Measurements from ENCODE around the gene TEX10.
"Not testable (repeated sequence)": the region's sequence is repeated elsewhere in the genome, so short reads cannot be mapped to it uniquely, and the experiment has no call there.

TEX10 gene

DNA sequence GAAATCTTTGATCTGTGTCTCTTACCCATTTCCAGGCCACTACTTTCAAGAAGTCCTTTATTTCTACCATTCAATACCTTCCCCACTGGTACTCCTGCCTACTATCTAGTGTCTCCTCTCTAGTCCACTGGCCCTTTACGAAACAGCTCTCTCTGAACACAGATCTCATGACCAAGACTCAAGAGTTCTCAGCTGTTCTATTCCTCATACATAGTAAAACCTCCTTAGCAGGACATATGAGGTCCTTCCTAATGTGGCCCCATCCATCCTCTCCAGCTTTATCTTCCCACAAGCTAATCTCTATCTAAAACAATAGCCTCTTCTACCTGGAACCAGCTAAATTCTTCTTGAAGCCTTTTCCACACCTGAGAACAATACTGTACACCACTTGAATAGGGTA lies 2.6 kb downstream of the TEX10 start:
- no peak for DNase-seq (ENCODE audit: low read depth, low spot score)

DNA sequence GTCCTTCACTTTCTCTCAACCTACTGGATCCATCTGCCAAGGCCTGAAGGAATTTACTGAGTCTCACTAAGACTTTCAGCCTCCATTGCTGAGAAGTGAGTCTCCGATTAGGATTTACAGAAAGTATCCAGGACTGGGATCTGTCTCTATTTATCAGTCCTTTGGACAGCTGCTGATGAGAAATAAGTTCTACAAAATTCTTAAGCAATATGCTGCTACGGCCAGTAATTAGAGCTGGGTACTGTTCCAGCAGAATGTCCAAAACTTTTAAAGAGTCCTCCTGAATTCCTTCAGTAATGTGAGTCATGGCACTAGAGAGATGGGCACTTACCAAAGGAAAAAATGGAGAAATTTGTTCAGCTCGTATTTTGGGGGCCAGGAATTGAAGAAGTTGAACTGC lies 5.9 kb downstream of the TEX10 start:
- DNase-seq (ENCODE audit: low read depth, low spot score), result no peak

DNA sequence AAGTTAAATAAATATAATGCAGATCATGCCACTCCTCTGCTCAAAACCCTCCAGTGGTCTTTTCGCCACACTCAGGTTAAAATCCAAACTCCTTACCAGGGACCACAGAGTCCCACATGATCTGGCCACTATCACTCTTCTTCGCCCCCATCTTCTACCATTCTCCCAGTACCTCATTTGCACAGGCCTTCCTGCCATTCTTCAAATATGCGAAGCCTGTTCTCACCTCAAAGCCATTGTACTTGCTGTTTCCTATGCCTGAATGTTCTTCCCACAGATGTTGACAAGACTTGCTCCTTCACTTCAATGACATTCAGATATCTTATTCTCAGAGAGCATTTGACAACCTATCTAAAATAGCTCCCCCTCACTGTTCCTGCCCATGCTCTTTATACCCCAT lies 10.9 kb downstream of the TEX10 start:
- no peak for DNase-seq (ENCODE audit: low read depth, low spot score)

GRCh38 chr9:100340224-100340623 lies 12.5 kb downstream of the TEX10 start:
- DNase-seq (ENCODE audit: low read depth, low spot score), result no peak

DNA sequence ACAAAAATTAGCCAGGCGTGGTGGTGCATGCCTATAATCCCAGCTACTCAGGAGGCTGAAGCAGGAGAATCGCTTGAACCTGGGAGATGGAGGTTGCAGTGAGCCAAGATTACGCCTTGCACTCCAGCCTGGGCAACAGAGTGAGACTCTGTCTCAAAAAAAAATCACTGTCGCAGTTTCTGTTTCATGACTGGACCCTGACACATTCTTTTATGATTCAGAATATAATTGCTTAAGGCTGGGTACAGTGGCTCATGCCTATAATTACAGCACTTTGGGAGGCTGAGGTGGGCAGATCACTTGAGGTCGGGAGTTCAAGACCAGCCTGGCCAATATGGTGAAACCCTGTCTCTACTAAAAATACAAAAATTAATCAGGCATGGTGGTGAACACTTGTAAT lies 14.0 kb downstream of the TEX10 start:
- not testable (repeated sequence) for DNase-seq (ENCODE audit: low read depth, low spot score)

DNA sequence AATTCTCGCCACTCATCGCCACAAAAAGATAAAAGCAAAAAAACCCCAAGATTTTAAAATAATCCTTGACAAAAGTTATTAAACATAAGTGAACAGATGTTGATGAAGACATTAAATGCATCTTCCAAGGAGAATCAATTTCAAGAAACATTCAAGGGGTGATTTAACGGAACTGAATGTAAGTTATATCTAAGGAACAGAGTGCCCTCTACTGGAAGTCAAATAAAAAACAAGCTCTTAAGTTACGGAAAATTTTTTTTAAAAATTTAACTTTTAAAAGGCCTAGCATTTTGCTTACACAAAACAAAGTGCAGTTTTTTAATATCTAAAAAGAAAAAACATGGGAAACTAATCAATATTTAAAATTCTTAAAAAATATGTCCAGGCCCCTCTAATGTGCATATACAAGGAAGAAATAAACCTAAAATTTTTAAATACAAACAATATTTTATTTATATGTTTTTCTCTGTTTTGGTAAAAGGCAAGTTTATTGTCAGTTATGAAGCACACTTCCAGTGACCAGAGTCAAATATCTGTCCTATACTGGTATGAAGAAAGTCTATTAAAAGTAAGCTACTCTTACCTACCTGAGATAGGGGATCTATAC lies 28.0 kb downstream of the TEX10 start:
- no peak for DNase-seq (ENCODE audit: low read depth, low spot score)

GRCh38 chr9:100322954-100323536 lies 29.7 kb downstream of the TEX10 start:
- DNase-seq (ENCODE audit: low read depth, low spot score), result peak; percentile 33

- no peak for DNase-seq (ENCODE audit: low read depth, low spot score)
These were observed 35.0 kb downstream of the TEX10 start for GRCh38 chr9:100317706-100318105.

DNA sequence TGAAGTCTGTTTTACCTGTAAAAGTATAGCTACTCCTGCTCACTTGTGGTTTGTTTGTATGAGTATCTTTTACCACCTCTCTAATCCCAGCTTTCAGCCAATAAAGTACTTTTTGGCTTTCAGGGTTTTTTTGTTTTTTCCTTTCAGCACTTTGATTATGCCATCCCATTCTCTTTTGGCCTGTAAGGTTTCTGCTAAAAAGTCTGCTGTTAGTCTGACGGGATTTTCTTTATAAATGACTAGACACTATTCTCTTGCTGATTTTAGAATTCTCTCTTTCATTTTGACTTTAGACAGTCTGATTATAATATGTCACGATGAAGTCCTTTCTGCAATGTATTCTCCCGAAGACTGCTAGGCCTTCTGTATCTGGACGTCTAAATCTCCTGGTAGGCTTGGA lies 37.2 kb downstream of the TEX10 start:
- DNase-seq (ENCODE audit: low read depth, low spot score), result no peak

GRCh38 chr9:100309992-100310391 lies 42.8 kb downstream of the TEX10 start:
- DNase-seq (ENCODE audit: low read depth, low spot score), result no peak

DNA sequence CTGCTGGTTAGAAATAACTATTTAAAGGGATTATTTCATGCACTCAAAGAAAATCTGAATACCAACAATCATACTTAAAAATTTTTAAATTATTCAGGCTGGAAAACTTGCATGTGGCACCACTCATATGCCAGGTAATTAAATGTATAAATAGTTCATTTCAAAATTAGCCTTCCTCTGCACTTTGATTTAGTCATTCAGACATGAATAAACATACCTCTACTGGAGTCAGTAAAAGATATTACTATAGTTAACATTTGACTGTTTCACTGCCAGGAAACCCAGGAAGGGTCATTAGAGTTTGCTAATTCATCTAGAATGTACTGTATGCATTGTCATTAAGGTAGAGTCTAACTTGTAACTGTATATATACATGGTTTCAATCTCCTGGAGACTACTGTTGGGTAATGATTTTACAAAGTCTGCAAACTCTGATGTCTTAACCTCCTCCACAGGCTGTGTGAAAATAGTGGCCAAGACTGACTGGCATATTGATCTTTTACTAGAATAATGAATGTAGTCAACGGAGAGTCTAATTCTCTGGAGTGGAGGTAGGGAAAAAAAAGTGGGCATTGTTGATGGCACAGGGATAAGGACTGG lies 43.7 kb downstream of the TEX10 start:
- DNase-seq (ENCODE audit: low read depth, low spot score), result no peak

GRCh38 chr9:100307080-100307479 lies 45.7 kb downstream of the TEX10 start:
- DNase-seq (ENCODE audit: low read depth, low spot score), result no peak

GRCh38 chr9:100306283-100306682 lies 46.5 kb downstream of the TEX10 start:
- DNase-seq (ENCODE audit: low read depth, low spot score), result no peak

DNA sequence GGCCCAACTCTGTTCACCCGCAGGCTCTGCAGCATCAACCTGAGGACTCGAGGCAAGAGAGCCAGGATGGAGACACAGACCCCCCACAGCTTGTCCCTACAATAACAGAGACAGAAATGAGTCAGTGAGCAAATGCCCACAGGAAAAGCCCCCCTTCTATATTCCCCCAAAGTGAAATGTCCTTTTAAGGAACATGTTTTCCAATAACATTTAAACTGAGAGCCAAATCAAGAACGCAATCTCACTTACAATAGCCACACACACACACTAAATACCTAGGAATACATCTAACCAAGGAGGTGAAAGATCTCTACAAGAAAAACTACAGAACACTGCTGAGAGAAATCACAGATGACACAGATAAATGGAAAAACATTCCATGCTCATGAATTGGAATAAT lies 49.0 kb downstream of the TEX10 start:
- DNase-seq (ENCODE audit: low read depth, low spot score), result no peak

DNA sequence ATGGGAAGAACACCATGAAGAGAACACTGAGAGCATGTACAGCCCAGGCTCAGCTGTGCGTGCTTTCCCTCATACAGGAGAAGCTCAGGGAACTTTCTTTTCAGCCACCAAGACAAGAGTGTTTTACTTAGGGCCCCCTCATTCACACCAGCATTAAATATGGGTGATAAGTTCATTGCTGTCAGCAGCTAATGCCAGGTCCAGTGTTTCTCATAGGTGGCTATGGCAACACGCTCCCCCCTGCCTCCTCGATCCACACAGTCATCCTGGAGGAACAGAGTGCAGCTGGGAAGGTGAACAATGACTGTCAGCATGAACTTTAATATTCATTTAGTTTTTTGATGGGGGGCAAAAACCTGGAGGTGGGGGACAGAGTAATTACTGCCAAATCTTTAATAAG lies 54.4 kb downstream of the TEX10 start:
- DNase-seq (ENCODE audit: low read depth, low spot score), result no peak

DNA sequence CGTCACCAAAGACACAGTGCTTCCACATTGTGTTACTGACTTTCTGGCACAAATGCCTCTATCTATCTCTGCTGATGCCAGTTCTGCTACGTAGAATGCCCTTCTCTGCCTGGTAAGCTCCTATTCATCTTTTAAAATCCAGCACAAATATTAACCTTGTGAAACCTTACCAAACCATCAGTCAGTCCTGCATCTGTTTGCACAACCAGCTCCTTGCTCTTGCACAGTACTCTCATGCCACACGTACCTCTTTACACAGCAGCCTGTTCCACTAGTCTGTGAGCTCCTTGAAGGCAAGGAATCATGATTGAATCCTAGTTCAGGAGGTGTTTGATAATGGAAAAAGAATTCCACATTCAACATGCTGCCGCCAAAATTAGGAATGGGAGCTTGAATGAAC lies 56.3 kb downstream of the TEX10 start:
- DNase-seq (ENCODE audit: low read depth, low spot score), result no peak

GRCh38 chr9:100295240-100295639 lies 57.5 kb downstream of the TEX10 start:
- no peak for DNase-seq (ENCODE audit: low read depth, low spot score)

GRCh38 chr9:100294806-100295205 lies 57.9 kb downstream of the TEX10 start:
- no peak for DNase-seq (ENCODE audit: low read depth, low spot score)

DNA sequence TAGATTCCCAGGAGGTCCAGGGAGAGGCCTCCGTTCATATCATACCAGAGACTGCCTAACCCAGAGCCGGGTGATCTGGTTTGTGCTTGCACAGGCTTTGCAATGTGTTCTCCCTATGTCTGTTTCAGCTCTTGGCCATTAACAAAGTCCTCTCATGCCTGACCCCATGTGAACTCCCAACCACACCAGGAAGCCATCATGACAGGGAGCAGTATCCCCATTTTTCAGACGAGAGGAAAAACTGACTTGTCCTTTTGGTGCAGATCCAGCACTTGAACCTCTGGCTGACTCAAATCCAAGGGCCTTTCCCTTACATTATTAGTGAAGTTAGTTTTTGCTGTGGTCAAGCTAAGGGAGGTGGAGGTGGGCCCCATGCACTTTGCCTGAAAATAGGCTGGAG lies 58.4 kb downstream of the TEX10 start:
- no peak for DNase-seq (ENCODE audit: low read depth, low spot score)

- DNase-seq (ENCODE audit: low read depth, low spot score), result no peak
These were observed 60.3 kb downstream of the TEX10 start for GRCh38 chr9:100292414-100292813.

- no peak for DNase-seq (ENCODE audit: low read depth, low spot score)
These were observed 62.0 kb downstream of the TEX10 start for GRCh38 chr9:100290714-100291113.

GRCh38 chr9:100287186-100287585 lies 65.6 kb downstream of the TEX10 start:
- no peak for DNase-seq (ENCODE audit: low read depth, low spot score)

DNA sequence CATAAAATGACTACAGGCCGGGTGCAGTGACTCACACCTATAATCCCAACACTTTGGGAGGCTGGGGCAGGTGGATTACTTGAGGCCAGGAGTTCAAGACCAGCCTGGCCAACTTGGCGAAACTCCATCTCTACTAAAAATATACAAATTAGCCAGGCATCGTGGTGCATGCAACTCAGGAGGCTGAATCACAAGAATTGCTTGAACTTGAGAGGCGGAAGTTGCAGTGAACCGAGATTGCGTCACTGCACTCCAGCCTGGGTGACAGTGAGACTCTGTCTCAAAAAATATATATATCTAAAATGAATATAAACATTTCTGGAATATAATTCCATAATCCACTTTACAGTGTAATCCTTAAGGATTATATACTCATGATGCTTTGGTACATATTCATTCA lies 66.5 kb downstream of the TEX10 start:
- no peak for DNase-seq (ENCODE audit: low read depth, low spot score)

- DNase-seq (ENCODE audit: low read depth, low spot score), result no peak
These were observed 67.1 kb downstream of the TEX10 start for GRCh38 chr9:100285601-100286000.

Measured in smooth muscle cell of the brain vasculature (primary cell).